ENCODE results near the gene MRPL48. TPM values are rescaled to one million over a fixed set of nuclear protein-coding genes. Genes with fewer than 3 reads are reported as not detected.

The MRPL48 gene
- total RNA-seq, 3 donors from 2014 or later, result 6.9 to 28.2 (median 15.7) TPM

GRCh38 chr11:73753938-73754337 lies 33.7 kb upstream of the MRPL48 start:
- no peak overlapping the region for H3K27ac ChIP-seq
- H3K27me3 ChIP-seq, result no peaks in the 10 kb centered on the region
- TF ChIP-seq, protein P1, sequence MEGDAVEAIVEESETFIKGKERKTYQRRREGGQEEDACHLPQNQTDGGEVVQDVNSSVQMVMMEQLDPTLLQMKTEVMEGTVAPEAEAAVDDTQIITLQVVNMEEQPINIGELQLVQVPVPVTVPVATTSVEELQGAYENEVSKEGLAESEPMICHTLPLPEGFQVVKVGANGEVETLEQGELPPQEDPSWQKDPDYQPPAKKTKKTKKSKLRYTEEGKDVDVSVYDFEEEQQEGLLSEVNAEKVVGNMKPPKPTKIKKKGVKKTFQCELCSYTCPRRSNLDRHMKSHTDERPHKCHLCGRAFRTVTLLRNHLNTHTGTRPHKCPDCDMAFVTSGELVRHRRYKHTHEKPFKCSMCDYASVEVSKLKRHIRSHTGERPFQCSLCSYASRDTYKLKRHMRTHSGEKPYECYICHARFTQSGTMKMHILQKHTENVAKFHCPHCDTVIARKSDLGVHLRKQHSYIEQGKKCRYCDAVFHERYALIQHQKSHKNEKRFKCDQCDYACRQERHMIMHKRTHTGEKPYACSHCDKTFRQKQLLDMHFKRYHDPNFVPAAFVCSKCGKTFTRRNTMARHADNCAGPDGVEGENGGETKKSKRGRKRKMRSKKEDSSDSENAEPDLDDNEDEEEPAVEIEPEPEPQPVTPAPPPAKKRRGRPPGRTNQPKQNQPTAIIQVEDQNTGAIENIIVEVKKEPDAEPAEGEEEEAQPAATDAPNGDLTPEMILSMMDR (IDR thresholded peaks at IDR 0.05), result no peak
- TF ChIP-seq POLR2A (IDR thresholded peaks at IDR 0.05) (no peak), POLR2AphosphoS5 (IDR thresholded peaks at IDR 0.05) (no peak)
- no peaks in the 10 kb centered on the region for H3K36me3 ChIP-seq
- no peaks in the 10 kb centered on the region for H3K9me3 ChIP-seq
- H3K4me1 ChIP-seq, result peaks cover 0 to 10% of the 10 kb centered on the region in 2 donors
- intact Hi-C loops (cut with DNase I; ENCODE audit: low total_unique reads), result no loop called here
- no peak for DNase-seq (ENCODE audit: low spot score in 2 of 2)
- no peak overlapping the region for H3K4me3 ChIP-seq

- TF ChIP-seq POLR2A (IDR thresholded peaks at IDR 0.05), result no peak
- H3K27ac ChIP-seq, result no peak overlapping the region
- DNase-seq (ENCODE audit: low spot score in 2 of 2), result no peak
- no peaks in the 10 kb centered on the region for H3K9me3 ChIP-seq
- H3K36me3 ChIP-seq, result no peaks in the 10 kb centered on the region
- H3K27me3 ChIP-seq, result no peaks in the 10 kb centered on the region
- intact Hi-C loops (cut with DNase I; ENCODE audit: low total_unique reads), result no loop called here
- peaks cover 0 to 10% of the 10 kb centered on the region in 2 donors for H3K4me1 ChIP-seq
- H3K4me3 ChIP-seq, result no peak overlapping the region
Observed at GRCh38 chr11:73755670-73756069, 32.0 kb upstream of the MRPL48 start.

DNA sequence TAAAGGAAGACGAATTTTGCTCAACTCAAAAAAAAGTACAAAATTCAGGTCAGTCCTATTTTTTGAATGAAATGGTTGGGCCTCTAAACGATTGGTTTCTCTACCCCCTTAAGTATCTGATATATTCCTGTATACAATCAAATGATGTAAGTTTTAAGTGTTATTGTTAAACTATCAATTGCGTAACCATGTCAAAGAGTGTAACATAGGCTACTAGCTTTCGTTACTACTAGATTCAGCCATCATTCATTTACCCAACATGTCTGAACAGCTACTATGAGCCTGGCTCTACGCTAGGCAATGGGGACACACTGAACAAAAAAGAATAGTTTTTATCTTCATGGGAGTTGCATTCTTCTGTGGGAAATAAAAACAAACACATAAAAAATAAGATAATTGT lies 30.1 kb upstream of the MRPL48 start:
- no peaks in the 10 kb centered on the region for H3K36me3 ChIP-seq
- TF ChIP-seq POLR2A (IDR thresholded peaks at IDR 0.05) (no peak), POLR2AphosphoS5 (IDR thresholded peaks at IDR 0.05) (no peak)
- TF ChIP-seq, protein P1 (IDR thresholded peaks at IDR 0.05), result no peak
- no peak overlapping the region for H3K4me3 ChIP-seq
- no peaks in the 10 kb centered on the region for H3K9me3 ChIP-seq
- peaks cover 0 to 10% of the 10 kb centered on the region in 2 donors for H3K4me1 ChIP-seq
- no peak for DNase-seq (ENCODE audit: low spot score in 2 of 2)
- H3K27me3 ChIP-seq, result no peaks in the 10 kb centered on the region
- intact Hi-C loops (cut with DNase I; ENCODE audit: low total_unique reads), result no loop called here
- H3K27ac ChIP-seq, result no peak overlapping the region

- no peak overlapping the region for H3K4me3 ChIP-seq
- no peak overlapping the region for H3K27ac ChIP-seq
- intact Hi-C loops (cut with DNase I; ENCODE audit: low total_unique reads), result no loop called here
Observed at GRCh38 chr11:73758451-73758850, 29.2 kb upstream of the MRPL48 start.

GRCh38 chr11:73759610-73760134 lies 28.0 kb upstream of the MRPL48 start:
- no peaks in the 10 kb centered on the region for H3K36me3 ChIP-seq
- TF ChIP-seq POLR2AphosphoS5 (IDR thresholded peaks at IDR 0.05), result no peak
- TF ChIP-seq, protein P1 (IDR thresholded peaks at IDR 0.05), result peak; percentile 33 to 40 (median 39)
- peak overlapping the region; percentile 96 to 98 for H3K27ac ChIP-seq
- peak overlapping the region; percentile 75 to 98 (median 91) for H3K4me3 ChIP-seq
- peaks cover 0 to 10% of the 10 kb centered on the region in 2 donors for H3K4me1 ChIP-seq
- H3K27me3 ChIP-seq, result no peaks in the 10 kb centered on the region
- H3K9me3 ChIP-seq, result no peaks in the 10 kb centered on the region
- DNase-seq (ENCODE audit: low spot score in 2 of 2), result no peak
- intact Hi-C loops (cut with DNase I; ENCODE audit: low total_unique reads), result no loop called here

More at GRCh38 chr11:73758451-73758850, 29.2 kb upstream of the MRPL48 start:
- peaks cover 0 to 10% of the 10 kb centered on the region in 2 donors for H3K4me1 ChIP-seq
- no peaks in the 10 kb centered on the region for H3K27me3 ChIP-seq
- no peaks in the 10 kb centered on the region for H3K9me3 ChIP-seq
- TF ChIP-seq POLR2AphosphoS5 (IDR thresholded peaks at IDR 0.05) (no peak), POLR2A (IDR thresholded peaks at IDR 0.05) (no peak)
- TF ChIP-seq, protein P1 (IDR thresholded peaks at IDR 0.05), result no peak
- no peak for DNase-seq (ENCODE audit: low spot score in 2 of 2)
- no peaks in the 10 kb centered on the region for H3K36me3 ChIP-seq
